Amygdala (tissue), 56 donors: ENCODE results near the gene ZSCAN5B.

ENCODE experiments used
- DNase-seq, 56 donors: peaks; one replicate each; lab custom pipeline; 2025; lab: John Stamatoyannopoulos, UW

ZSCAN5B gene

GRCh38 chr19:56147307-56147706, 50.3 kb downstream of the ZSCAN5B start:
- DNase-seq: no peak

DNA sequence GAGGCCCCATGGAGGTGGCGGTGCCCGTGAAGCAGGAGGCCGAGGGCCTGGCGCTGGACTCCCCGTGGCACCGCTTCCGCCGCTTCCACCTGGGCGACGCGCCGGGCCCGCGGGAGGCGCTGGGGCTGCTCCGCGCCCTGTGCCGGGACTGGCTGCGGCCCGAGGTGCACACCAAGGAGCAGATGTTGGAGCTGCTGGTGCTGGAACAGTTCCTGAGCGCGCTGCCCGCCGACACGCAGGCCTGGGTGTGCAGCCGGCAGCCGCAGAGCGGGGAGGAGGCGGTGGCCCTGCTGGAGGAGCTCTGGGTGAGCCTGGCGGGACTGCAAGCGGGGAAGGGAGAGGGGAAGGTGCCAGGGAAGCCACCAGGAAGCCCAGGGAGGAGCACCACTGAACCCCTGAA, 50.7 kb downstream of the ZSCAN5B start:
- DNase-seq: no peak

- no peak for DNase-seq
Observed at GRCh38 chr19:56145698-56146097, 51.9 kb downstream of the ZSCAN5B start.

DNA sequence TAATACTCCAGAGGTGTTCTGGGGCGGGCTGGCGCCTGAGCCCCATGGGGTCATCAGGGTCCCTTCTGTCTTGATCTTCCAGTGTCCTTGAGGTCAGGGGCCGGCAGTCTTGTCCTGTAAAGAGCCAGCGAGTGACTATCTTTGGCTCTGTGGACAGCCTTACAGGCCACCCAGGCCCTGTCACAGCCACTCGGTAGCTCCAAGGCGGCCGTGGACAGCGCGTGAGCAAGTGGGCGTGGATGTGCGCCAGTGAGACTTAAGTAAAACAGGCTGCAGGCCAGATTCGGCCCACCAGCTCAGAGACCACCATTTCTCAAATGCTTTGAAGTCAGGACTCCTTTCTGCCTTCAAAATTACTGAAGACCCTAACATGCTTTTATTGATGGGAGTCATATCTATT, 52.8 kb downstream of the ZSCAN5B start:
- no peak for DNase-seq

- no peak for DNase-seq
Observed at GRCh38 chr19:56144376-56144775, 53.2 kb downstream of the ZSCAN5B start.

- DNase-seq: no peak
Observed at GRCh38 chr19:56142897-56143434, 54.6 kb downstream of the ZSCAN5B start.

DNA sequence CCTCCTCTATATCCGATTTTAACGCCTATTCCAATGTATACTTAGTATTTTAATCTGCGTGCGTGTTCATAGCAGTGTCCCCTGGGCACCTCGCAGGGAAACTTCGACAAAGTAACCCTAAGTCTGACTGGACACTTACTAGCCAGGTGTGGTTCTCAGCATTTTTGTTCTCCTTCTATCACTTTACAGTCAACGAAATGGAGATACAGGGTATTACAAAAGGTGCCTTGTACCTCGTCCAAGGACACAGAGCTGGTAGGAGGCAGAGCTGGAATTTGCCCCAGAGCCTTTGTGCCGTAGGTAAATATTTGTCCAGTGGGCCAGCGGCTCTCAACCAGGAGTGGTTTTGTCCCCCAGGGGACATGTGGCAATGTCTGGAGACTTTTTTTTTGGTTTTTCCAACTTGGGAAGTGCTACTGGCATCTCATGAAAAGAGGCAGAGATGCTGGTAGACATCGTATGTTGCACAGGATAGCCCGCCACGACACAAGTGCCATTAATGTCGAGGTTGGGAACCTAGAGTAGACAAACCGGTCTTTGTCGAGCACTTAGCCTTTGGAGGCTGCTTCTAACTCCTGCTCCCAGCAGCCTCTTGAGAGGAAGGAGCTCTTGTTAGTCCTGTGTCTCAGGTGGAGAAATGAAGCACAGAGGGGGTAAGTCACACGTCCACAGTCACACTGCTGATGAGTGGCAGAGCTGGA, 55.3 kb downstream of the ZSCAN5B start:
- DNase-seq: no peak

GRCh38 chr19:56141417-56141993, 56.1 kb downstream of the ZSCAN5B start:
- peak in 3 of 56 donors; percentile 24 to 34 (median 26) for DNase-seq

- peak; percentile 97 to 100 (median 99) for DNase-seq
Observed at GRCh38 chr19:56140583-56141416, 56.8 kb downstream of the ZSCAN5B start, which contains the start of gene ZNF444. Gene ZNF444 (plus strand): TSS chr19:56141287. CDS start chr19:56146912, 5,625 bp downstream.

- no peak for DNase-seq
Observed at GRCh38 chr19:56139847-56140582, 57.6 kb downstream of the ZSCAN5B start.
